ENCODE data around the gene UQCRQ.

UQCRQ gene

GRCh38 chr5:132890817-132891216 lies 24.4 kb downstream of the UQCRQ start:
- DNase-seq, result no peak
- H3K36me3 Mint-ChIP-seq, result peaks cover 55% of the 10 kb centered on the region
- no peaks in the 10 kb centered on the region for H3K9me3 Mint-ChIP-seq
- H3K4me1 Mint-ChIP-seq, result peaks cover 11% of the 10 kb centered on the region
- H3K27ac Mint-ChIP-seq, result no peak overlapping the region
- no peaks in the 10 kb centered on the region for H3K27me3 Mint-ChIP-seq
- CTCF ChIA-PET, result no interaction called here
- H3K4me3 Mint-ChIP-seq, result no peak overlapping the region

GRCh38 chr5:132895719-132896305 lies 29.4 kb downstream of the UQCRQ start:
- no peaks in the 10 kb centered on the region for H3K9me3 Mint-ChIP-seq
- no peaks in the 10 kb centered on the region for H3K27me3 Mint-ChIP-seq
- H3K4me3 Mint-ChIP-seq, result no peak overlapping the region
- CTCF ChIA-PET, result no interaction called here
- H3K4me1 Mint-ChIP-seq, result peaks cover 11% of the 10 kb centered on the region
- H3K27ac Mint-ChIP-seq, result no peak overlapping the region
- peaks cover 49% of the 10 kb centered on the region for H3K36me3 Mint-ChIP-seq
- no peak for DNase-seq

- no peaks in the 10 kb centered on the region for H3K27me3 Mint-ChIP-seq
- H3K4me1 Mint-ChIP-seq, result peaks cover 11% of the 10 kb centered on the region
- H3K4me3 Mint-ChIP-seq, result no peak overlapping the region
- H3K9me3 Mint-ChIP-seq, result no peaks in the 10 kb centered on the region
- CTCF ChIA-PET, result no interaction called here
- DNase-seq, result peak; percentile 24
- H3K27ac Mint-ChIP-seq, result peak overlapping the region; percentile 37
- peaks cover 53% of the 10 kb centered on the region for H3K36me3 Mint-ChIP-seq
These were observed 30.2 kb downstream of the UQCRQ start for GRCh38 chr5:132896685-132897084.

- Mint-ChIP-seq H3K27ac (no peak overlapping the region), H3K4me3 (no peak overlapping the region), H3K27me3 (no peaks in the 10 kb centered on the region), H3K36me3 (peaks cover 47% of the 10 kb centered on the region), H3K4me1 (peaks cover 11% of the 10 kb centered on the region), H3K9me3 (no peaks in the 10 kb centered on the region)
- DNase-seq, result no peak
- CTCF ChIA-PET, result no interaction called here
These were observed 31.7 kb downstream of the UQCRQ start for GRCh38 chr5:132898094-132898493.

GRCh38 chr5:132901036-132901435 lies 34.6 kb downstream of the UQCRQ start:
- peaks cover 34% of the 10 kb centered on the region for H3K36me3 Mint-ChIP-seq
- no peak for DNase-seq
- CTCF ChIA-PET, result no interaction called here
- H3K4me3 Mint-ChIP-seq, result no peak overlapping the region
- H3K9me3 Mint-ChIP-seq, result no peaks in the 10 kb centered on the region
- H3K27me3 Mint-ChIP-seq, result no peaks in the 10 kb centered on the region
- H3K4me1 Mint-ChIP-seq, result peaks cover 11% of the 10 kb centered on the region
- H3K27ac Mint-ChIP-seq, result no peak overlapping the region

- no peak overlapping the region for H3K4me3 Mint-ChIP-seq
- no peaks in the 10 kb centered on the region for H3K9me3 Mint-ChIP-seq
- H3K36me3 Mint-ChIP-seq, result peaks cover 27% of the 10 kb centered on the region
- no peak for DNase-seq
- no peak overlapping the region for H3K27ac Mint-ChIP-seq
- CTCF ChIA-PET, result no interaction called here
- no peaks in the 10 kb centered on the region for H3K27me3 Mint-ChIP-seq
- H3K4me1 Mint-ChIP-seq, result peaks cover 5% of the 10 kb centered on the region
These were observed 35.3 kb downstream of the UQCRQ start for GRCh38 chr5:132901730-132902129.

GRCh38 chr5:132905938-132906337 lies 39.5 kb downstream of the UQCRQ start:
- H3K36me3 Mint-ChIP-seq, result peaks cover 20% of the 10 kb centered on the region
- H3K27ac Mint-ChIP-seq, result no peak overlapping the region
- H3K27me3 Mint-ChIP-seq, result no peaks in the 10 kb centered on the region
- CTCF ChIA-PET, result interaction anchor here (0.9 kb wide), 1 partner anchor 23 kb away, joined by 3 read pairs; no protein-coding TSS in a partner anchor
- H3K4me1 Mint-ChIP-seq, result no peaks in the 10 kb centered on the region
- no peaks in the 10 kb centered on the region for H3K9me3 Mint-ChIP-seq
- no peak for DNase-seq
- no peak overlapping the region for H3K4me3 Mint-ChIP-seq

- Mint-ChIP-seq H3K4me1 (no peaks in the 10 kb centered on the region), H3K27ac (no peak overlapping the region), H3K27me3 (no peaks in the 10 kb centered on the region), H3K36me3 (peaks cover 23% of the 10 kb centered on the region), H3K4me3 (no peak overlapping the region), H3K9me3 (no peaks in the 10 kb centered on the region)
- CTCF ChIA-PET, result no interaction called here
- no peak for DNase-seq
These were observed 40.7 kb downstream of the UQCRQ start for GRCh38 chr5:132907161-132907560.

- DNase-seq, result no peak
- no peaks in the 10 kb centered on the region for H3K4me1 Mint-ChIP-seq
- CTCF ChIA-PET, result no interaction called here
- H3K27me3 Mint-ChIP-seq, result no peaks in the 10 kb centered on the region
- peaks cover 16% of the 10 kb centered on the region for H3K36me3 Mint-ChIP-seq
- H3K4me3 Mint-ChIP-seq, result no peak overlapping the region
- H3K27ac Mint-ChIP-seq, result no peak overlapping the region
- no peaks in the 10 kb centered on the region for H3K9me3 Mint-ChIP-seq
These were observed 43.3 kb downstream of the UQCRQ start for GRCh38 chr5:132909702-132910101.

GRCh38 chr5:132915681-132916080 lies 49.2 kb downstream of the UQCRQ start:
- peaks cover 2% of the 10 kb centered on the region for H3K4me1 Mint-ChIP-seq
- CTCF ChIA-PET, result no interaction called here
- DNase-seq, result no peak
- no peaks in the 10 kb centered on the region for H3K27me3 Mint-ChIP-seq
- peaks cover 20% of the 10 kb centered on the region for H3K36me3 Mint-ChIP-seq
- H3K27ac Mint-ChIP-seq, result no peak overlapping the region
- no peaks in the 10 kb centered on the region for H3K9me3 Mint-ChIP-seq
- no peak overlapping the region for H3K4me3 Mint-ChIP-seq

- peaks cover 21% of the 10 kb centered on the region for H3K36me3 Mint-ChIP-seq
- no peak overlapping the region for H3K27ac Mint-ChIP-seq
- no peak overlapping the region for H3K4me3 Mint-ChIP-seq
- CTCF ChIA-PET, result no interaction called here
- no peaks in the 10 kb centered on the region for H3K9me3 Mint-ChIP-seq
- H3K27me3 Mint-ChIP-seq, result no peaks in the 10 kb centered on the region
- peaks cover 2% of the 10 kb centered on the region for H3K4me1 Mint-ChIP-seq
- no peak for DNase-seq
These were observed 49.6 kb downstream of the UQCRQ start for GRCh38 chr5:132916086-132916485.
